Measurements from ENCODE around the gene ASNS. TPM values are rescaled to one million over a fixed set of nuclear protein-coding genes. Genes with fewer than 3 reads are reported as not detected.

Gene ASNS
- total and polyA plus RNA-seq, 5 experiments from 2014 or later: 18.0 to 36.9 (median 26.7) TPM

GRCh38 chr7:97819161-97819560 lies 53.0 kb downstream of the ASNS start:
- no peak overlapping the region for H3K4me3 Mint-ChIP-seq
- no peaks in the 10 kb centered on the region for H3K4me1 Mint-ChIP-seq
- no peak for DNase-seq
- H3K36me3 Mint-ChIP-seq: no peaks in the 10 kb centered on the region
- peaks cover 0 to 4% (median 0%) of the 10 kb centered on the region in 5 donors for H3K27me3 Mint-ChIP-seq
- H3K9me3 Mint-ChIP-seq: peaks cover 0 to 4% (median 0%) of the 10 kb centered on the region in 9 donors
- POLR2A ChIA-PET: no interaction called here
- no peak overlapping the region for H3K27ac Mint-ChIP-seq
- no peak for ATAC-seq

GRCh38 chr7:97818066-97818663 lies 54.0 kb downstream of the ASNS start:
- Mint-ChIP-seq H3K36me3 (no peaks in the 10 kb centered on the region), H3K9me3 (peaks cover 0 to 4% (median 0%) of the 10 kb centered on the region in 9 donors)

More at GRCh38 chr7:97818066-97818663, 54.0 kb downstream of the ASNS start:
- Mint-ChIP-seq H3K4me3 (no peak overlapping the region), H3K27me3 (peaks cover 0 to 2% (median 0%) of the 10 kb centered on the region in 5 donors), H3K4me1 (no peaks in the 10 kb centered on the region), H3K27ac (no peak overlapping the region)
- no peak for ATAC-seq
- no peak for DNase-seq
- POLR2A ChIA-PET: no interaction called here

Other genes with a start within 250 kb of the ASNS start
- gene TAC1, start 140.3 kb downstream of the ASNS start, total RNA-seq: not detected
- not detected for gene TAC1, start 140.3 kb downstream of the ASNS start, polyA plus RNA-seq
- not detected for gene OCM2, start 117.8 kb upstream of the ASNS start, total RNA-seq
- gene OCM2, start 117.8 kb upstream of the ASNS start, polyA plus RNA-seq: not detected
- gene LMTK2, start 234.5 kb upstream of the ASNS start, total RNA-seq: 10 to 100 TPM; 23.4 to 27.9 TPM
- 1 to 10 TPM; 1.8 to 4.9 (median 3.1) TPM for gene LMTK2, start 234.5 kb upstream of the ASNS start, polyA plus RNA-seq

All from naive thymus-derived CD8-positive, alpha-beta T cell (primary cell).